DOHH2 (cell line): Measurements from ENCODE around the gene GAPDHS.

Source experiments
- EZH2phosphoT487 ChIP-seq: fragments of 200-600 bp; sonication (generic); IDR thresholded peaks from 2 replicates; pipeline ENCODE4 v1.6.1; 2017; ENCODE audit warnings: borderline replicate concordance, mild to moderate bottlenecking, antibody characterized with exemption, low read length, moderate library complexity, mixed read lengths
- TF ChIP-seq, protein P1 (sequence below): fragments of 200-600 bp; sonication (generic); IDR thresholded peaks from one replicate; pipeline ENCODE4 v1.5.1; 2014; ENCODE audit warnings: antibody characterized with exemption, mild to moderate bottlenecking, low read depth, low read length; ENCODE audit not compliant: poor library complexity, severe bottlenecking

GRCh38 chr19:35514282-35514809 is 18.9 kb upstream of the GAPDHS start:
- TF ChIP-seq EZH2phosphoT487, result no peak
- TF ChIP-seq, protein P1, sequence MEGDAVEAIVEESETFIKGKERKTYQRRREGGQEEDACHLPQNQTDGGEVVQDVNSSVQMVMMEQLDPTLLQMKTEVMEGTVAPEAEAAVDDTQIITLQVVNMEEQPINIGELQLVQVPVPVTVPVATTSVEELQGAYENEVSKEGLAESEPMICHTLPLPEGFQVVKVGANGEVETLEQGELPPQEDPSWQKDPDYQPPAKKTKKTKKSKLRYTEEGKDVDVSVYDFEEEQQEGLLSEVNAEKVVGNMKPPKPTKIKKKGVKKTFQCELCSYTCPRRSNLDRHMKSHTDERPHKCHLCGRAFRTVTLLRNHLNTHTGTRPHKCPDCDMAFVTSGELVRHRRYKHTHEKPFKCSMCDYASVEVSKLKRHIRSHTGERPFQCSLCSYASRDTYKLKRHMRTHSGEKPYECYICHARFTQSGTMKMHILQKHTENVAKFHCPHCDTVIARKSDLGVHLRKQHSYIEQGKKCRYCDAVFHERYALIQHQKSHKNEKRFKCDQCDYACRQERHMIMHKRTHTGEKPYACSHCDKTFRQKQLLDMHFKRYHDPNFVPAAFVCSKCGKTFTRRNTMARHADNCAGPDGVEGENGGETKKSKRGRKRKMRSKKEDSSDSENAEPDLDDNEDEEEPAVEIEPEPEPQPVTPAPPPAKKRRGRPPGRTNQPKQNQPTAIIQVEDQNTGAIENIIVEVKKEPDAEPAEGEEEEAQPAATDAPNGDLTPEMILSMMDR, result no peak
